HG02610 (cell line): ENCODE data around the gene RPS6KL1.

Experiments
- ATAC-seq: cut with Tn5 transposase; IDR thresholded peaks from one replicate; pipeline ENCODE4 v1.9.1; 2021; ENCODE audit warnings: mild to moderate bottlenecking, moderate library complexity; ENCODE audit not compliant: unreplicated experiment

RPS6KL1 gene, protein sequence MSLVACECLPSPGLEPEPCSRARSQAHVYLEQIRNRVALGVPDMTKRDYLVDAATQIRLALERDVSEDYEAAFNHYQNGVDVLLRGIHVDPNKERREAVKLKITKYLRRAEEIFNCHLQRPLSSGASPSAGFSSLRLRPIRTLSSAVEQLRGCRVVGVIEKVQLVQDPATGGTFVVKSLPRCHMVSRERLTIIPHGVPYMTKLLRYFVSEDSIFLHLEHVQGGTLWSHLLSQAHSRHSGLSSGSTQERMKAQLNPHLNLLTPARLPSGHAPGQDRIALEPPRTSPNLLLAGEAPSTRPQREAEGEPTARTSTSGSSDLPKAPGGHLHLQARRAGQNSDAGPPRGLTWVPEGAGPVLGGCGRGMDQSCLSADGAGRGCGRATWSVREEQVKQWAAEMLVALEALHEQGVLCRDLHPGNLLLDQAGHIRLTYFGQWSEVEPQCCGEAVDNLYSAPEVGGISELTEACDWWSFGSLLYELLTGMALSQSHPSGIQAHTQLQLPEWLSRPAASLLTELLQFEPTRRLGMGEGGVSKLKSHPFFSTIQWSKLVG

GRCh38 chr14:74922752-74923401 is at the start of gene RPS6KL1:
TSS of gene RPS6KL1 (minus strand) at chr14:74923260. CDS start at chr14:74921541, 1,719 bp downstream.
- peak; percentile 89 for ATAC-seq

GRCh38 chr14:74968811-74969210 is 45.8 kb upstream of the RPS6KL1 start:
- no peak for ATAC-seq

- ATAC-seq = no peak
These were observed 42.6 kb upstream of the RPS6KL1 start for GRCh38 chr14:74965486-74966153.

- no peak for ATAC-seq
These were observed 41.9 kb upstream of the RPS6KL1 start for GRCh38 chr14:74964787-74965485.

DNA sequence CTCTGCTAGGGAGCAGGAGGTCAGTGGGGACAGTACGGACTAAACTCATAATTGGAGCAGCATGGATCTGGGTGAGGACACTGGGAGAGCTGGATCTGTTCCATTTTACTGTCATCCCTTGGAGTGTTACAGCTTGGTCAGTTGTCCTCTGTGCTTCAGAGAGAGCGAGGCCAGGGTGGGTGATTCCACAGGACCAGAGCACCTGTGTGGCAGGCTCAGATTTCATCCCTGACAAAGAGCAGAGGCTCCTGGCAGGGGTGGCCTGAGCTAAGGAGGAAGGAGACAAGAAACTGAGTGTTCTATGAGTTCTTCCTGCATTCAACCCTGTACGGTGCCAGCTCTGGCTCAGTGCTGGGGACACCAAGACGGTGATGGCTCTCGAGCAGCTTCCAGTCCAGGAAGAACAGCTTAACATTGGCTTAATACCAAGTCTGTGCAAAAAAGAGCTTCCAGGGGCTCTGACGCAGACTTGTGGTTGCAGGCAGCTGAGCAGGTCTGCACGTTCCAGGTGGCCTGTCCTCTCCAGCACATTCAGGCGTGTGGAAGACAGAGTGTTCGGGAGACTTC is 40.7 kb upstream of the RPS6KL1 start:
- no peak for ATAC-seq

- ATAC-seq = no peak
These were observed 40.2 kb upstream of the RPS6KL1 start for GRCh38 chr14:74963178-74963704.

GRCh38 chr14:74962493-74962892 is 39.4 kb upstream of the RPS6KL1 start:
- no peak for ATAC-seq

DNA sequence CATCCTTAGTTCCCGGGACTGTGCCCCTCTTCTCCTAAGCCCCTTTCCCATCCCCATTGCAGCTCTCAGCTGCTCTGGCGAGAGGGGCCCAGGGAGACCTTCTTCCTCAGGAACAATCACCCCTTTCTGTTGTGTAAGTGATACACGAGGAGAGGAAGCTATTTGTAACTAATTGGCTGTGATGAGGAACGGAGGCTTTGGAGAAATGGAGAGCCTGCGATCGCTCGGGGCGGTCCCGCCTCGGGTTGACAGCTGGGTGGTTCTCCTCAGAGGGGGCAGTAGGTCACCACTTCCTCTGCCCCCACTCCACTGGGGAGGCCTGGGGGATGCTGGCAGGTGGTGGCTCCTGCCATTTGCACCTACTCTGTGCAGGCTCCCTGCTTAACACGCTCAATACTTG is 39.0 kb upstream of the RPS6KL1 start:
- no peak for ATAC-seq

- no peak for ATAC-seq
These were observed 38.3 kb upstream of the RPS6KL1 start for GRCh38 chr14:74961238-74961911.

DNA sequence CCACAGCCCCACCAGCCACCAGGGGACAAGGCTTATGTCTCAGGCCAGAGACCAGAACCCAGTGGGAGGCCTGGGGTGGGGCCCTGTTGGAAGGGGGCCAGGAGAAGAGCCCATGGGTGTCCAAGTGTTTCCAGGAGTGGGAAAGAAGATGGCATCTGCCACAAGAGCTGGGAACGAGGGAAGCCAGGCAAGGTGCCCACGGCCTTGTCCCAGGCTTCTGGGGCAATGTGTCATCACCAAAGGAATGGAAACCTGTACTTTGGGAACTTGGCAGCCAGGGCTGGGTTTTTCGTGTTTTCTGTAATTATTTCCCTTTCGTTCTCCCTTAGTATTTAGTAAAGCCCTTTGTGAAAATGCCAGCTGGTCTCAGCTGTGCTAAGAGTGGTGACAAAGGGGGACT is 37.7 kb upstream of the RPS6KL1 start:
- ATAC-seq = no peak

DNA sequence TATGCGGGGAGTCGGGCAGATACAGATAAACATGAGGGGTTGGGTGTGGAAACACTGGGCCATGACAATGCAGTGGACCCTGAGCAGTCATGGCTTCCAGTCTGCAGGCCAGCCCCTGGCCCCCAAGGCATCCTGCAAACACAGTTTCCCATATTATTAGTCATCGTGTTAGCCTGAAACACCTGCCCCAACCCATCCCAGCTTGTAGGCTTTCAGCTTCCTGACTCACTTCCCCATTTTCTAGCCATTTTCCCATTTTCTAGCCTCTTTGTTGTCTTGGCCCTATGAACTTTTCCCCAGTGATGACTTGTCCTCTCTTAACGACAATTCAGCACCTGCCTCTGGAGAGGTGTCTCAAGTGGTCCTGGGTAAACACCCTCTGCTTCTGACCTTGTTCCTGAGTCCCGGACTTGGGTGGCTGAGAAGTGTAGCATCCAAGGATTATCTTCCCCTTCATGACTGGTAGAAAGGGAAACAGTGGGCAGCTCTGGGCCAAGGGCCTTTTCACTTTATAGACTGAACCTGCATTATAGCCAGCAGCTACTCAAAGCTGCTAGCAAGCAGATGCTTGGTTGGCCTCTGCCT is 36.6 kb upstream of the RPS6KL1 start:
- no peak for ATAC-seq

GRCh38 chr14:74956280-74957072 is 33.4 kb upstream of the RPS6KL1 start:
- ATAC-seq = no peak

DNA sequence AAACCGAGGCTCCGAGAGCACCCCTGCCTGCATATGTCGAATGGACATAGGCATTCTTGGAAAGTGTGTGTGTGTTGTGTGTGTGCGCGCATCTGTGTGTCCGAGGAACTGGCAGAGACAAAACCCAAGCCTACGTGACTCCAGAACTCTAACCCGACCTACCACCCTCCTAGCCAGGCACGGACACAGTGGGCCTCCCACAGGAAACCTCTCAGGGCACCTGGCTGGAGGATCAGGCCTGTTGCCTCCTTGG is 32.9 kb upstream of the RPS6KL1 start:
- no peak for ATAC-seq

- ATAC-seq = peak; percentile 56
These were observed 32.4 kb upstream of the RPS6KL1 start, which contains the start of gene PGF for GRCh38 chr14:74955229-74956026. TSS of gene PGF (minus strand) at chr14:74955597. CDS start at chr14:74955242, 355 bp downstream.

DNA sequence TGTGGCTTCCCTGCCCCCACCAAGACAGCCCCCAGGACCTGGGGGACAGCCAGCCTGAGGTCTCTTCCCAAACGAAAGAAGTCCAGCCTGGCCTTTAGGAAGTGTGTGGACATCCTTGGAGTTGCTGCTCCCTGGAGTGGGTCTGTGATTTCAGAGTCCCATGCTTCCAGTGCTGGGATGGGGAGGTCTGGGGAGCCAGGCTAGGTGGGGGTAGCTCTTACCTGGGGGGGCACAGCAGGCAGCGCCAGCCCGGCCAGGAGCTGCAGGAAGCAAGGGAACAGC is 31.8 kb upstream of the RPS6KL1 start:
- no peak for ATAC-seq

- no peak for ATAC-seq
These were observed 31.3 kb upstream of the RPS6KL1 start for GRCh38 chr14:74954232-74954946.

- no peak for ATAC-seq
These were observed 30.6 kb upstream of the RPS6KL1 start for GRCh38 chr14:74953686-74954085.
